Measurements from ENCODE around the gene SPON1.
"Not testable (repeated sequence)": the region's sequence is repeated elsewhere in the genome, so short reads cannot be mapped to it uniquely, and the experiment has no call there.

- TF ChIP-seq POLR2A, CTCF (IDR thresholded peaks at IDR 0.05): not testable (repeated sequence)
Observed at GRCh38 chr11:14173679-14174078, 211.2 kb downstream of the SPON1 start.
